ENCODE results near the gene ZNF516. TPM values are rescaled to one million over a fixed set of nuclear protein-coding genes. Genes with fewer than 3 reads are reported as not detected.

Gene ZNF516
- total RNA-seq, 1 donor = 16.3 TPM

GRCh38 chr18:76480913-76481312 lies 14.1 kb downstream of the ZNF516 start:
- H3K9me3 ChIP-seq (ENCODE audit: low read depth, low read length) = no peaks in the 10 kb centered on the region
- H2AFZ ChIP-seq (ENCODE audit: low read length) = no peak overlapping the region

GRCh38 chr18:76479351-76480238 lies 15.4 kb downstream of the ZNF516 start:
- Histone ChIP-seq H3K27ac (ENCODE audit: low read depth, low read length) (no peak overlapping the region), H3K4me3 (ENCODE audit: insufficient read depth, low read length) (no peak overlapping the region), H2AFZ (ENCODE audit: low read length) (no peak overlapping the region), H3K9me3 (ENCODE audit: low read depth, low read length) (no peaks in the 10 kb centered on the region), H4K20me1 (ENCODE audit: insufficient read depth, low read length) (peaks cover 8% of the 10 kb centered on the region), H3K4me1 (ENCODE audit: insufficient read depth, low read length) (peaks cover 26% of the 10 kb centered on the region), H3K4me2 (ENCODE audit: insufficient read depth, low read length) (no peak overlapping the region), H3K36me3 (ENCODE audit: insufficient read depth, low read length) (no peaks in the 10 kb centered on the region), H3K79me2 (ENCODE audit: insufficient read depth, low read length) (peaks cover 65% of the 10 kb centered on the region), H3K27me3 (ENCODE audit: insufficient read depth, low read length) (no peaks in the 10 kb centered on the region)
- no peak for DNase-seq (ENCODE audit: insufficient read length, low spot score, missing footprints)
- no peak for TF ChIP-seq CTCF (IDR thresholded peaks at IDR 0.05; ENCODE audit: extremely low read depth, low read depth, low read length)

More at GRCh38 chr18:76480913-76481312, 14.1 kb downstream of the ZNF516 start:
- Histone ChIP-seq H3K4me3 (ENCODE audit: insufficient read depth, low read length) (no peak overlapping the region), H3K79me2 (ENCODE audit: insufficient read depth, low read length) (peaks cover 65% of the 10 kb centered on the region), H3K36me3 (ENCODE audit: insufficient read depth, low read length) (no peaks in the 10 kb centered on the region), H3K4me1 (ENCODE audit: insufficient read depth, low read length) (peaks cover 20% of the 10 kb centered on the region), H3K27me3 (ENCODE audit: insufficient read depth, low read length) (no peaks in the 10 kb centered on the region), H3K27ac (ENCODE audit: low read depth, low read length) (no peak overlapping the region), H3K4me2 (ENCODE audit: insufficient read depth, low read length) (no peak overlapping the region), H4K20me1 (ENCODE audit: insufficient read depth, low read length) (peaks cover 8% of the 10 kb centered on the region)
- TF ChIP-seq CTCF (IDR thresholded peaks at IDR 0.05; ENCODE audit: extremely low read depth, low read depth, low read length) = no peak
- DNase-seq (ENCODE audit: insufficient read length, low spot score, missing footprints) = no peak

GRCh38 chr18:76476665-76477561 lies 18.1 kb downstream of the ZNF516 start:
- DNase-seq (ENCODE audit: insufficient read length, low spot score, missing footprints) = peak; percentile 89
- H3K4me2 ChIP-seq (ENCODE audit: insufficient read depth, low read length) = peak overlapping the region; percentile 92
- peak overlapping the region; percentile 81 for H2AFZ ChIP-seq (ENCODE audit: low read length)
- peaks cover 26% of the 10 kb centered on the region for H3K4me1 ChIP-seq (ENCODE audit: insufficient read depth, low read length)
- peak overlapping the region; percentile 69 for H3K4me3 ChIP-seq (ENCODE audit: insufficient read depth, low read length)
- peak overlapping the region; percentile 88 for H3K27ac ChIP-seq (ENCODE audit: low read depth, low read length)
- peaks cover 6% of the 10 kb centered on the region for H4K20me1 ChIP-seq (ENCODE audit: insufficient read depth, low read length)
- peaks cover 63% of the 10 kb centered on the region for H3K79me2 ChIP-seq (ENCODE audit: insufficient read depth, low read length)
- H3K27me3 ChIP-seq (ENCODE audit: insufficient read depth, low read length) = no peaks in the 10 kb centered on the region
- no peaks in the 10 kb centered on the region for H3K9me3 ChIP-seq (ENCODE audit: low read depth, low read length)
- TF ChIP-seq CTCF (IDR thresholded peaks at IDR 0.05; ENCODE audit: extremely low read depth, low read depth, low read length) = no peak
- no peaks in the 10 kb centered on the region for H3K36me3 ChIP-seq (ENCODE audit: insufficient read depth, low read length)
